Thyroid gland (tissue), 4 donors: Measurements from ENCODE around the gene RAPH1. TPM values are rescaled to one million over a fixed set of nuclear protein-coding genes. Genes with fewer than 3 reads are reported as not detected.

Experiments used
- DNase-seq, 2 donors: peaks; one replicate each; pipeline ENCODE4 v3.0.0-alpha.2; 2019
- H3K27ac ChIP-seq, 3 donors: fragments of 200-600 bp; sonication (generic); 1 replicate in 2 of 3; 2 replicates in 1 of 3; pipeline ENCODE4 v1.5.1; 2016 to 2019; ENCODE audit warnings: mild to moderate bottlenecking in 1 of 3, moderate library complexity in 1 of 3
- H3K27me3 ChIP-seq: fragments of 200-600 bp; sonication (generic); one replicate; pipeline ENCODE4 v1.5.1; 2019
- H3K36me3 ChIP-seq, 2 donors: fragments of 200-600 bp; sonication (generic); one replicate each; pipeline ENCODE4 v1.5.1; 2016 to 2019
- H3K4me1 ChIP-seq, 2 donors: fragments of 200-600 bp; sonication (generic); one replicate each; pipeline ENCODE4 v1.5.1; 2017 to 2019
- H3K4me3 ChIP-seq, 3 donors: fragments of 200-600 bp; sonication (generic); replicated peaks in 1 of 3; 1 replicate in 2 of 3; 2 replicates in 1 of 3; pipeline ENCODE4 v1.5.1; 2016; ENCODE audit warnings: mild to moderate bottlenecking in 1 of 3
- H3K9me3 ChIP-seq: fragments of 200-600 bp; sonication (generic); one replicate; pipeline ENCODE4 v1.5.1; 2017
- CTCF ChIP-seq, 6 experiments: fragments of 200-600 bp in 3 of 6; fragments of 450-650 bp in 3 of 6; sonication (generic) in 3 of 6; IDR thresholded peaks; one replicate each; pipeline ENCODE4 v1.5.1; 2016 to 2019; ENCODE audit warnings: antibody characterized with exemption in 6 of 6, mild to moderate bottlenecking in 2 of 6, inconsistent platforms in 1 of 6, moderate library complexity in 1 of 6
- POLR2A ChIP-seq, 2 donors: fragments of 450-650 bp; IDR thresholded peaks; one replicate each; pipeline ENCODE4 v1.6.1; 2017; ENCODE audit warnings: antibody characterized with exemption in 2 of 2, mild to moderate bottlenecking in 2 of 2, moderate library complexity in 1 of 2
- WGBS, 2 donors: methylation state at CpG; one replicate each; pipeline ENCODE4 v1.1.5; 2017; 5-methylcytosine and 5-hydroxymethylcytosine counted together
- intact Hi-C: fragments of 100-400 bp; cut with DNase I; formaldehyde crosslinking; loops from one replicate; pipeline ENCODE4 v1.15.1; 2023
- total RNA-seq, 4 donors: library from RNA; depleted of rRNA; stranded (reverse); fragments of >200 nt; gene quantifications; one replicate each; pipeline ENCODE4 v1.2.3, GENCODE V29; 2016

RAPH1 gene
- total RNA-seq, 4 donors from 2014 or later = 67.3 to 187 (median 99.4) TPM

GRCh38 chr2:203361495-203361894 lies 173.6 kb downstream of the RAPH1 start:
- Histone ChIP-seq H3K36me3 (no peaks in the 10 kb centered on the region), H3K9me3 (no peaks in the 10 kb centered on the region), H3K4me1 (no peaks in the 10 kb centered on the region), H3K27me3 (no peaks in the 10 kb centered on the region), H3K4me3 (no peak overlapping the region), H3K27ac (no peak overlapping the region)
- TF ChIP-seq CTCF (IDR thresholded peaks at IDR 0.05) (no peak), POLR2A (IDR thresholded peaks at IDR 0.05) (no peak)
- intact Hi-C loops = no loop called here
- no peak for DNase-seq
- 70 to 76% methylated on average over 2 of the region's 2 CpGs for WGBS, 2 donors

- 85 to 91% methylated on average over 3 of the region's 3 CpGs for WGBS, 2 donors
- Histone ChIP-seq H3K4me3 (no peak overlapping the region), H3K4me1 (no peaks in the 10 kb centered on the region), H3K9me3 (no peaks in the 10 kb centered on the region), H3K27ac (peak overlapping the region in 1 of 3 donors; percentile 19), H3K36me3 (no peaks in the 10 kb centered on the region), H3K27me3 (no peaks in the 10 kb centered on the region)
- intact Hi-C loops = no loop called here
- TF ChIP-seq POLR2A (IDR thresholded peaks at IDR 0.05) = no peak
- no peak for DNase-seq
These were observed 174.2 kb downstream of the RAPH1 start for GRCh38 chr2:203360833-203361430.

DNA sequence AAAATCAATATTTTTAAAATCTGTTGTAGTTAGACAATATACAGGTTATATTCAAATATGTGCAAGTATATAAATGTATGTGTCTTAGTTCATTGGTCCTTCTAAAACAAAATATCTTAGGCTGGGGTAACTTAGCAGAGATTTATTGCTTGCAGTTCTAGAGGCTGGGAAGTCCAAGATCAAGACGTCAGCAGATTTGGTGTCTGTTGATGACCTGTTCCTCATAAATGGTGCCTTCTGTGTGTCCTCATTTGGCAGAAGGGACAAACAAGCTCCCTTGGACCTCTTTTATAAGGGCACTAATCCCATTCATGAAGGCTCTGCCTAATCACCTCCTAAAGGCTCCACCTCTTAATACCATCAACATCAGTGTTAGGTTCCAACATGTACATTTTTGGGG lies 175.7 kb downstream of the RAPH1 start:
- H3K36me3 ChIP-seq = no peaks in the 10 kb centered on the region
- no peaks in the 10 kb centered on the region for H3K4me1 ChIP-seq
- no peak for DNase-seq
- intact Hi-C loops = no loop called here
- TF ChIP-seq CTCF (IDR thresholded peaks at IDR 0.05) = no peak
- no peak for TF ChIP-seq POLR2A (IDR thresholded peaks at IDR 0.05)
- H3K27ac ChIP-seq = no peak overlapping the region
- no peaks in the 10 kb centered on the region for H3K9me3 ChIP-seq
- H3K27me3 ChIP-seq = no peaks in the 10 kb centered on the region
- 95 to 96% methylated on average over 1 of the region's 1 CpG for WGBS, 2 donors
- no peak overlapping the region for H3K4me3 ChIP-seq

DNA sequence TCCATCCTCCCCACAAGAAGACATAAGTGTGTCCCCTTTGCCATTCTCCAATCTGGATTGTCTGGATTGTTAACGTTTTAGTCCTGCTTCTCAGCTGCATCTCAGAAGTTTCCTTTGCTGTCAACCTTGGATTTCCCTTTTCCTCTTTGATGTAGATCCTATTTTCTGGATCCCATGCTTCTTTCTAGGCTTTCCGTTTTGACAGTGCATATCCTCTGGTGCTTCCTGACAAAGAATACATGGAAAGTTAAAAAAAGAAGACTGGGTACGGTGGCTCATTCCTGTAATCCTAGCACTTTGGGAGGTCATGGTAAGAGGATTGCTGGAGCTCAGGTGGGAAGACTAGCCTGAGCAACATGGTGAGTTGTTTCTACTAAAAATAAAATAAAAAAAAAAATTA lies 180.1 kb downstream of the RAPH1 start:
- Histone ChIP-seq H3K27me3 (no peaks in the 10 kb centered on the region), H3K27ac (no peak overlapping the region), H3K4me1 (peaks cover 0 to 4% of the 10 kb centered on the region in 2 donors), H3K4me3 (no peak overlapping the region), H3K36me3 (no peaks in the 10 kb centered on the region), H3K9me3 (no peaks in the 10 kb centered on the region)
- 75 to 80% methylated on average over 3 of the region's 3 CpGs for WGBS, 2 donors
- intact Hi-C loops = no loop called here
- TF ChIP-seq POLR2A (IDR thresholded peaks at IDR 0.05) = no peak
- TF ChIP-seq CTCF (IDR thresholded peaks at IDR 0.05) = no peak
- no peak for DNase-seq

DNA sequence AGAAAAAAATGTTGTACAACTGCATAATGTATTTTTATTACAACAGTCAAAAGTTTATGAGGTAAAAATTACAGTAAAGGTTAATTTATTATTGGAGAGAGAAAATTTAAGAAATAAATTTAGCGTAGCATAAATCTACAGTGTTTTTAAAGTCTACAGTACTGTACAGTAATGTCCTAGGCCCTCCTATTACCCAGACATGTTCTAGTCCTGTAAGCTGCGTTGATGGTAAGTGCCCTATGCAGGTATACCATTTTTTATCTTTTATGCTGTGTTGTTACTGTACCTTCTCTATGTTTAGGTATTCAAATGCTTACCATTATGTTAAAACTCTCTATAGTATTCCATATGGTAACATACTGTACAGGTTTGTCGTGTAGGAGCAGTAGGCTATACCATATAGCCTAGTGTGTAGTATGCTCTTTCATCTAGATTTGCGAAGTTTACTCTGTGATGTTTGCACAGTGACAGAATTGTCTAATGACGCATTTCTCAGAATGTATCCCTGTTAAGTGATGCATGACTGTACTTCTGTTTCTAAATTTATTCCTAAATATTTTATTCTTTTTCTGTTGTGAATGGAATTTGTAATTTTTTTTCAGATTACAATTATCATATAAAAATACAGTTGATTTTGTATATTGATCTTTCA lies 182.4 kb downstream of the RAPH1 start:
- Histone ChIP-seq H3K27me3 (no peaks in the 10 kb centered on the region), H3K27ac (peak overlapping the region in 1 of 3 donors; percentile 10)
- no peak for TF ChIP-seq CTCF (IDR thresholded peaks at IDR 0.05)
- no peak for TF ChIP-seq POLR2A (IDR thresholded peaks at IDR 0.05)

More for the DNA sequence above, 182.4 kb downstream of the RAPH1 start:
- 76 to 83% methylated on average over 5 of the region's 5 CpGs for WGBS, 2 donors
- H3K4me1 ChIP-seq = peaks cover 0 to 4% of the 10 kb centered on the region in 2 donors
- H3K9me3 ChIP-seq = no peaks in the 10 kb centered on the region
- intact Hi-C loops = no loop called here
- H3K4me3 ChIP-seq = no peak overlapping the region
- H3K36me3 ChIP-seq = no peaks in the 10 kb centered on the region
- no peak for DNase-seq
